GM12878 (cell line): Measurements from ENCODE around the gene USP16. TPM values are rescaled to one million over a fixed set of nuclear protein-coding genes. Genes with fewer than 3 reads are reported as not detected.

Experiments used
- ATAC-seq: fragments of 200-7000 bp; cut with Tn5 transposase; 3 replicates; pipeline ENCODE4 v1.9.1; 2020; ENCODE audit warnings: mild to moderate bottlenecking, moderate library complexity
- BruUV-seq: library from RNA; stranded (reverse); fragments of 400-500 nt; replicated peaks from 2 replicates; lab custom pipeline; 2021; lab: Mats Ljungman, UMichigan
- CTCF ChIA-PET: fragments of 300-600 bp; sonication (Branson Sonifier 250); formaldehyde crosslinking; extraction: SDS; loops from one replicate; lab custom pipeline; 2021; ENCODE audit warnings: inconsistent platforms; lab: Yijun Ruan, JAX
- POLR2A ChIA-PET: fragments of 350-600 bp; formaldehyde crosslinking; extraction: SDS; loops from one replicate; lab custom pipeline; 2021; ENCODE audit warnings: inconsistent platforms; lab: Charles Lee
- RAD21 ChIA-PET: fragments of 300-600 bp; sonication (Branson Sonifier 250); formaldehyde crosslinking; loops from one replicate; lab custom pipeline; 2023; ENCODE audit warnings: antibody characterized with exemption; ENCODE audit not compliant: unreplicated experiment; lab: Charles Lee
- SMC1A ChIA-PET: fragments of 300-600 bp; sonication (Branson Sonifier 250); formaldehyde crosslinking; loops from one replicate; lab custom pipeline; 2023; ENCODE audit not compliant: unreplicated experiment, uncharacterized antibody; lab: Charles Lee
- DNase-seq: peaks from one replicate; pipeline ENCODE4 v3.0.0-alpha.2; 2011; ENCODE audit warnings: low read depth, low spot score
- FAIRE-seq: peaks from 3 replicates; lab custom pipeline; 2011; peaks lifted over from hg19 to GRCh38; lab: Jason Lieb, UNC
- H2AFZ ChIP-seq: 2 replicates; pipeline ENCODE4 v1.6.0; 2011; ENCODE audit warnings: low read depth, low read length, control low read depth; ENCODE audit not compliant: control insufficient read depth
- H3K27ac ChIP-seq: 2 replicates; pipeline ENCODE4 v1.5.1; 2011; ENCODE audit warnings: control low read depth; ENCODE audit not compliant: control insufficient read depth, insufficient read depth
- H3K27me3 ChIP-seq, 2 experiments: replicated peaks in 1 of 2; 2 replicates each; pipeline versions ENCODE4 v1.6.0 to v1.6.1; 2011; ENCODE audit warnings: low read length in 1 of 2; ENCODE audit not compliant: control insufficient read depth in 2 of 2, insufficient read depth in 2 of 2
- H3K36me3 ChIP-seq, 2 experiments: 2 replicates each; pipeline ENCODE4 v1.5.1; 2011; ENCODE audit warnings: low read length in 1 of 2; ENCODE audit not compliant: control insufficient read depth in 2 of 2, insufficient read depth in 2 of 2
- H3K4me1 ChIP-seq: 2 replicates; pipeline ENCODE4 v1.6.1; 2011; ENCODE audit warnings: mild to moderate bottlenecking, low read length, moderate library complexity, mixed read lengths; ENCODE audit not compliant: control insufficient read depth, insufficient read depth
- H3K4me2 ChIP-seq: 2 replicates; pipeline ENCODE4 v1.6.0; 2011; ENCODE audit warnings: control low read depth; ENCODE audit not compliant: control insufficient read depth, insufficient read depth
- H3K4me3 ChIP-seq: fragments of 200-600 bp; sonication (generic); 2 replicates; pipeline ENCODE4 v1.5.1; 2016
- H3K79me2 ChIP-seq: 2 replicates; pipeline ENCODE4 v1.6.0; 2011; ENCODE audit warnings: low read length; ENCODE audit not compliant: control insufficient read depth, insufficient read depth
- H3K9ac ChIP-seq: 2 replicates; pipeline ENCODE4 v1.8.0; 2011; ENCODE audit warnings: low read length, control low read depth, mixed read lengths; ENCODE audit not compliant: control insufficient read depth, insufficient read depth
- H3K9me3 ChIP-seq: replicated peaks from 3 replicates; pipeline ENCODE4 v1.5.1; 2011; ENCODE audit warnings: mild to moderate bottlenecking, low read length; ENCODE audit not compliant: control insufficient read depth, insufficient read depth
- H4K20me1 ChIP-seq: 2 replicates; pipeline ENCODE4 v1.6.0; 2011; ENCODE audit not compliant: control insufficient read depth, insufficient read depth
- CHD2 ChIP-seq: IDR thresholded peaks from 2 replicates; pipeline ENCODE4 v1.6.1; 2011; ENCODE audit warnings: low read depth, low read length, improper control_type of control experiment, borderline replicate concordance
- MXI1 ChIP-seq: fragments of 150-350 bp; IDR thresholded peaks from 2 replicates; pipeline ENCODE4 v1.6.1; 2011; ENCODE audit warnings: low read depth, mild to moderate bottlenecking, inconsistent platforms, low read length, improper control_type of control experiment
- NR2C2 ChIP-seq: IDR thresholded peaks from 2 replicates; pipeline ENCODE4 v1.6.1; 2011; ENCODE audit warnings: borderline replicate concordance, low read depth; ENCODE audit not compliant: control insufficient read depth, insufficient read length
- NRF1 ChIP-seq: conservative IDR thresholded peaks from 2 replicates; pipeline ENCODE4 v1.6.1; 2011; ENCODE audit warnings: mild to moderate bottlenecking, low read depth, low read length, improper control_type of control experiment
- RFX5 ChIP-seq: IDR thresholded peaks from 2 replicates; pipeline ENCODE4 v1.6.1; 2011; ENCODE audit warnings: low read depth, low read length, improper control_type of control experiment
- SIX5 ChIP-seq: IDR thresholded peaks from 2 replicates; pipeline ENCODE4 v1.6.1; 2011; ENCODE audit warnings: mild to moderate bottlenecking, low read depth, low read length, moderate library complexity; ENCODE audit not compliant: severe bottlenecking
- SP1 ChIP-seq: IDR thresholded peaks from one replicate; pipeline ENCODE4 v1.6.1; 2011; ENCODE audit warnings: low read depth, low read length
- SREBF1 ChIP-seq: IDR thresholded peaks from 2 replicates; pipeline ENCODE4 v1.6.1; 2012; ENCODE audit warnings: mild to moderate bottlenecking, low read length
- ZNF207 ChIP-seq: fragments of 450-650 bp; IDR thresholded peaks from 2 replicates; pipeline ENCODE4 v1.6.1; 2014; ENCODE audit warnings: antibody characterized with exemption, mild to moderate bottlenecking, borderline replicate concordance
- ZNF24 ChIP-seq: fragments of 450-650 bp; IDR thresholded peaks from 2 replicates; pipeline ENCODE4 v1.6.1; 2017; ENCODE audit warnings: antibody characterized with exemption, mild to moderate bottlenecking
- WGBS: methylation state at CpG from one replicate; pipeline ENCODE4 v1.1.6; 2016; ENCODE audit warnings: low lambda C conversion rate; ENCODE audit not compliant: insufficient replicate concordance, insufficient coverage; ENCODE audit errors: missing lambda C conversion rate; 5-methylcytosine and 5-hydroxymethylcytosine counted together
- in situ Hi-C: fragments of 300-500 bp; cut with MboI; formaldehyde crosslinking; loops from 9 replicates; pipeline ENCODE4 v1.14.3; 2018; ENCODE audit warnings: mixed read lengths
- intact Hi-C: fragments of 100-400 bp; cut with micrococcal nuclease; formaldehyde crosslinking; loops from one replicate; pipeline ENCODE4 v1.14.2; 2022; ENCODE audit not compliant: unreplicated experiment
- polyA plus RNA-seq, 11 experiments: library from polyadenylated mRNA; depleted of rRNA in 4 of 11; unstranded in 6 of 11; stranded (reverse) in 5 of 11; fragments of >200 nt; fragmentation: Nextera tagmentation in 4 of 11; fragmentation: Illumina TruSeq in 1 of 11; extraction: Ambion mirVana in 4 of 11; extraction: Trizol in 1 of 11; gene quantifications; 1 replicate in 1 of 11; 2 replicates in 10 of 11; pipeline versions ENCODE4 v1.2.1 to v1.2.3, GENCODE V29; 2011 to 2016; ENCODE audit warnings: inconsistent platforms in 2 of 11, missing spikeins in 2 of 11, low read depth in 1 of 11
- total RNA-seq, 4 experiments: library from RNA; depleted of rRNA in 3 of 4; stranded (reverse); fragments of >200 nt in 3 of 4; fragmentation: Illumina TruSeq in 1 of 4; extraction: Trizol in 1 of 4; gene quantifications; 2 replicates each; pipeline versions ENCODE4 v1.2.1 to v1.2.3, GENCODE V29; 2013 to 2021
- TF ChIP-seq, protein P1 (sequence below): fragments of 450-650 bp; IDR thresholded peaks from 2 replicates; pipeline ENCODE4 v1.6.1; 2017; ENCODE audit warnings: mild to moderate bottlenecking, low read depth, inconsistent platforms; ENCODE audit not compliant: poor library complexity, severe bottlenecking
- TF ChIP-seq, protein P2 (sequence below): IDR thresholded peaks from 2 replicates; pipeline ENCODE4 v1.6.1; 2012; ENCODE audit warnings: low read depth, low read length, improper control_type of control experiment
- TF ChIP-seq, protein P3 (sequence below): IDR thresholded peaks from 2 replicates; pipeline ENCODE4 v1.6.1; 2011; ENCODE audit warnings: borderline replicate concordance, low read depth, mild to moderate bottlenecking, moderate library complexity, mixed read lengths, low read length; ENCODE audit not compliant: insufficient read depth; ENCODE audit errors: extremely low read length

Gene USP16
- total and polyA plus RNA-seq, 10 of the 15 experiments (the other 5 are each of a cell fraction or from before 2014, with no cell fraction given) = 29.5 to 68.7 (median 52.3) TPM

DNA sequence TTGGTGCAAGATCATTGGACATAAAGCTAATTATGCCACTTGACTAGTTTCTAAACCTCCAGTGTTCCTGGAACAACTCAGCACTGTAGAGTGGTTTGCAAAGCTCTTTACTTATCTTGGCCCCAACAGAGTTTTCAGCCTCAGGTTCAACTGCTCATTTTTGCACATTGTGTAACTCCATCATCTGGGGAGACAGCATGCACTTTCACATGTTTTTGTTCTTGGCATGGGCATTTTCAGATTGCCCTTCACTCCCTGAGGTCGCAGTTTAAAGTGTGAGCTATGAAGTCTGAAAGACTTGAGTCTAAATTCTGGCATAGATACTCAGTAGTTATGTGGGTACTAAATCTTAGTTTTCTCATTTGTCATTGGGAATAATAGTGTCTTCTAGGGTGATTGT, 5.1 kb downstream of the USP16 start:
- ChIA-PET POLR2A (interaction anchor here (0.6 to 0.7 kb wide), 2 partner anchors 8 to 90 kb away, joined by 3 read pairs; no protein-coding TSS in a partner anchor), RAD21 (no interaction called here), SMC1A (interaction anchor here (0.7 to 2.3 kb wide), 5 partner anchors 10 to 53 kb away, joined by 3 to 5 read pairs (median 3); no protein-coding TSS in a partner anchor), CTCF (interaction anchor here (0.7 to 1.3 kb wide), 3 partner anchors 12 to 41 kb away, joined by 3 read pairs; no protein-coding TSS in a partner anchor)
- H3K4me2 ChIP-seq = no peak overlapping the region
- peaks cover 41% of the 10 kb centered on the region for H3K79me2 ChIP-seq
- no peak for TF ChIP-seq MXI1
- no peak for TF ChIP-seq SREBF1
- TF ChIP-seq ZNF24 = no peak
- no peak for TF ChIP-seq CHD2
- no peak for TF ChIP-seq NRF1
- no peak for TF ChIP-seq RFX5
- TF ChIP-seq, protein P1, sequence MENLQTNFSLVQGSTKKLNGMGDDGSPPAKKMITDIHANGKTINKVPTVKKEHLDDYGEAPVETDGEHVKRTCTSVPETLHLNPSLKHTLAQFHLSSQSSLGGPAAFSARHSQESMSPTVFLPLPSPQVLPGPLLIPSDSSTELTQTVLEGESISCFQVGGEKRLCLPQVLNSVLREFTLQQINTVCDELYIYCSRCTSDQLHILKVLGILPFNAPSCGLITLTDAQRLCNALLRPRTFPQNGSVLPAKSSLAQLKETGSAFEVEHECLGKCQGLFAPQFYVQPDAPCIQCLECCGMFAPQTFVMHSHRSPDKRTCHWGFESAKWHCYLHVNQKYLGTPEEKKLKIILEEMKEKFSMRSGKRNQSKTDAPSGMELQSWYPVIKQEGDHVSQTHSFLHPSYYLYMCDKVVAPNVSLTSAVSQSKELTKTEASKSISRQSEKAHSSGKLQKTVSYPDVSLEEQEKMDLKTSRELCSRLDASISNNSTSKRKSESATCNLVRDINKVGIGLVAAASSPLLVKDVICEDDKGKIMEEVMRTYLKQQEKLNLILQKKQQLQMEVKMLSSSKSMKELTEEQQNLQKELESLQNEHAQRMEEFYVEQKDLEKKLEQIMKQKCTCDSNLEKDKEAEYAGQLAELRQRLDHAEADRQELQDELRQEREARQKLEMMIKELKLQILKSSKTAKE = no peak
- TF ChIP-seq SIX5 = no peak
- TF ChIP-seq, protein P2, sequence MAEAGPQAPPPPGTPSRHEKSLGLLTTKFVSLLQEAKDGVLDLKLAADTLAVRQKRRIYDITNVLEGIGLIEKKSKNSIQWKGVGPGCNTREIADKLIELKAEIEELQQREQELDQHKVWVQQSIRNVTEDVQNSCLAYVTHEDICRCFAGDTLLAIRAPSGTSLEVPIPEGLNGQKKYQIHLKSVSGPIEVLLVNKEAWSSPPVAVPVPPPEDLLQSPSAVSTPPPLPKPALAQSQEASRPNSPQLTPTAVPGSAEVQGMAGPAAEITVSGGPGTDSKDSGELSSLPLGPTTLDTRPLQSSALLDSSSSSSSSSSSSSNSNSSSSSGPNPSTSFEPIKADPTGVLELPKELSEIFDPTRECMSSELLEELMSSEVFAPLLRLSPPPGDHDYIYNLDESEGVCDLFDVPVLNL = no peak
- TF ChIP-seq SP1 = no peak
- TF ChIP-seq, protein P3, sequence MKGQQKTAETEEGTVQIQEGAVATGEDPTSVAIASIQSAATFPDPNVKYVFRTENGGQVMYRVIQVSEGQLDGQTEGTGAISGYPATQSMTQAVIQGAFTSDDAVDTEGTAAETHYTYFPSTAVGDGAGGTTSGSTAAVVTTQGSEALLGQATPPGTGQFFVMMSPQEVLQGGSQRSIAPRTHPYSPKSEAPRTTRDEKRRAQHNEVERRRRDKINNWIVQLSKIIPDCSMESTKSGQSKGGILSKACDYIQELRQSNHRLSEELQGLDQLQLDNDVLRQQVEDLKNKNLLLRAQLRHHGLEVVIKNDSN = no peak
- no peak for TF ChIP-seq NR2C2
- no peak for TF ChIP-seq ZNF207
- DNase-seq = no peak
- no peaks in the 10 kb centered on the region; the same call in 2 of the 3 replicates for H3K9me3 ChIP-seq
- no peak overlapping the region for H3K9ac ChIP-seq
- no peak for FAIRE-seq
- H3K27ac ChIP-seq = no peak overlapping the region
- no peak overlapping the region for H3K4me3 ChIP-seq
- H3K27me3 ChIP-seq = no peaks in the 10 kb centered on the region
- WGBS = 0% methylated on average over 1 of the region's 1 CpG
- no TSS peak for BruUV-seq
- ATAC-seq = no peak
- intact Hi-C loops = no loop called here
- no peaks in the 10 kb centered on the region for H3K4me1 ChIP-seq
- H2AFZ ChIP-seq = no peak overlapping the region
- H3K36me3 ChIP-seq = peaks cover 5 to 32% of the 10 kb centered on the region in 2 experiments
- no peaks in the 10 kb centered on the region for H4K20me1 ChIP-seq
- in situ Hi-C loops = no loop called here
